ENCODE measurements around the gene MAPKAPK3. TPM values are rescaled to one million over a fixed set of nuclear protein-coding genes. Genes with fewer than 3 reads are reported as not detected.

Gene MAPKAPK3
- total and polyA plus RNA-seq, 2 of the 4 experiments (the other 2 are of a cell fraction) = 38.3 to 57.2 TPM

GRCh38 chr3:50661321-50661837, 44.4 kb downstream of the MAPKAPK3 start:
- no peaks in the 10 kb centered on the region; the same call in 1 of the 2 replicates for H4K20me1 ChIP-seq (ENCODE audit: insufficient read depth, low read length)
- in situ Hi-C loops (cut with MboI; ENCODE audit: low sequenced_read_pairs) (no loop called here), dilution Hi-C loops (cut with HindIII; ENCODE audit: low sequenced_read_pairs, unreplicated experiment) (no loop called here), intact Hi-C loops (cut with micrococcal nuclease) (no loop called here)
- TF ChIP-seq BHLHE40 (IDR thresholded peaks at IDR 0.05; ENCODE audit: low read depth, low read length) (no peak), CEBPB (IDR thresholded peaks at IDR 0.05; ENCODE audit: low read depth, low read length) (no peak), FOS (IDR thresholded peaks at IDR 0.05; ENCODE audit: low read depth, low read length) (no peak), USF2 (IDR thresholded peaks at IDR 0.05; ENCODE audit: low read depth, low read length) (no peak)
- H2BK20ac ChIP-seq (ENCODE audit: low read depth, low read length) = no peak overlapping the region
- H3K4me2 ChIP-seq (ENCODE audit: low read depth, low read length) = no peak overlapping the region
- no peak overlapping the region for H2AK9ac ChIP-seq (replicated peaks; ENCODE audit: low read depth, low read length, poor library complexity)
- no peak overlapping the region for H2AK5ac ChIP-seq (ENCODE audit: low read depth, low read length)
- no peak overlapping the region for H3K27ac ChIP-seq (ENCODE audit: insufficient read depth, low read length)
- 67% methylated on average over 1 of the region's 6 CpGs; no CpG with 5 or more reads in 1 of the 2 experiments for WGBS, 2 experiments (ENCODE audit: extremely low coverage in 2 of 2, insufficient read length in 1 of 2)
- no peak overlapping the region for H4K8ac ChIP-seq (ENCODE audit: low read depth in 2 of 2, low read length in 2 of 2)
- H3K79me1 ChIP-seq (ENCODE audit: low read depth in 1 of 2, low read length in 2 of 2) = no peaks in the 10 kb centered on the region
- H3K18ac ChIP-seq (ENCODE audit: low read depth, low read length) = no peak overlapping the region
- H4K91ac ChIP-seq (ENCODE audit: insufficient read depth, low read depth, low read length) = no peak overlapping the region
- H3K9ac ChIP-seq (ENCODE audit: low read depth, low read length) = no peak overlapping the region
- no peaks in the 10 kb centered on the region for H3K9me1 ChIP-seq (ENCODE audit: insufficient read depth, low read length)
- H2AFZ ChIP-seq (replicated peaks; ENCODE audit: low read length, poor library complexity) = no peak overlapping the region
- no peak overlapping the region for H3K23ac ChIP-seq (ENCODE audit: low read depth, low read length)
- H2BK120ac ChIP-seq (ENCODE audit: low read depth, low read length) = no peak overlapping the region
- H3K4me1 ChIP-seq (ENCODE audit: control insufficient read depth, insufficient read depth, low read length) = no peaks in the 10 kb centered on the region
- H3K36me3 ChIP-seq (ENCODE audit: control insufficient read depth, insufficient read depth, low read length) = no peaks in the 10 kb centered on the region
- H4K5ac ChIP-seq (ENCODE audit: low read depth, low read length) = no peak overlapping the region
- H2BK15ac ChIP-seq (ENCODE audit: low read depth, low read length) = no peak overlapping the region
- H3K4ac ChIP-seq (ENCODE audit: low read depth, low read length) = no peak overlapping the region
- H3K9me3 ChIP-seq (ENCODE audit: control insufficient read depth, insufficient read depth, low read length) = no peaks in the 10 kb centered on the region
- H2BK5ac ChIP-seq (ENCODE audit: low read depth, low read length, poor library complexity, severe bottlenecking) = no peak overlapping the region
- peaks cover 3% of the 10 kb centered on the region; the same call in 1 of the 2 replicates for H3K27me3 ChIP-seq (ENCODE audit: control insufficient read depth, insufficient read depth, low read length)
- no peak overlapping the region for H3K4me3 ChIP-seq (ENCODE audit: insufficient read depth, low read depth, low read length)
- DNase-seq (no peak), ATAC-seq (ENCODE audit: low read depth) (no peak)
- POLR2A ChIA-PET (ENCODE audit: unreplicated experiment) = no interaction called here
- no TSS peak for BruUV-seq (replicated peaks)
- no peak overlapping the region for H3K56ac ChIP-seq (ENCODE audit: extremely low read depth, insufficient read depth, low read length)
- H3K14ac ChIP-seq (replicated peaks; ENCODE audit: low read depth, low read length) = no peak overlapping the region
- CTCF ChIA-PET = no interaction called here

Data from IMR-90 (cell line).